K562 (cell line): ENCODE measurements around the gene USF2. TPM values are rescaled to one million over a fixed set of nuclear protein-coding genes. Genes with fewer than 3 reads are reported as not detected.

Experiments
- ARID1B ChIP-seq: fragments of 450-650 bp; IDR thresholded peaks from 2 replicates; pipeline ENCODE4 v1.6.1; 2016; ENCODE audit warnings: antibody characterized with exemption, mild to moderate bottlenecking, inconsistent platforms
- CBX1 ChIP-seq: sonication (generic); IDR thresholded peaks from 2 replicates; pipeline ENCODE4 v1.6.1; 2016; ENCODE audit warnings: antibody characterized with exemption, low read depth, mild to moderate bottlenecking
- CREB3 ChIP-seq: fragments of 450-650 bp; conservative IDR thresholded peaks from 2 replicates; pipeline ENCODE4 v1.6.1; 2016; ENCODE audit warnings: missing genetic modification characterization, low read depth, mild to moderate bottlenecking, missing compliant biosample characterization, moderate library complexity
- FOXM1 ChIP-seq, 2 experiments: fragments of 450-650 bp in 1 of 2; sonication (generic) in 1 of 2; formaldehyde crosslinking in 1 of 2; IDR thresholded peaks; 2 replicates each; pipeline versions ENCODE4 v1.6.1 to v1.9.0; 2017 to 2022; ENCODE audit warnings: low read depth in 2 of 2, mild to moderate bottlenecking in 2 of 2, missing genetic modification reagents in 1 of 2, moderate library complexity in 1 of 2
- LEF1 ChIP-seq: fragments of 450-650 bp; IDR thresholded peaks from 2 replicates; pipeline ENCODE4 v1.6.1; 2016; ENCODE audit warnings: mild to moderate bottlenecking
- MTA3 ChIP-seq: fragments of 450-650 bp; formaldehyde crosslinking; IDR thresholded peaks from 2 replicates; pipeline ENCODE4 v1.6.1; 2017; ENCODE audit warnings: mild to moderate bottlenecking, borderline replicate concordance
- ZNF766 ChIP-seq: fragments of 200-800 bp; sonication (Bioruptor generic); conservative IDR thresholded peaks from 2 replicates; pipeline ENCODE4 v1.6.1; 2016; ENCODE audit warnings: missing genetic modification characterization, missing compliant biosample characterization
- polyA plus RNA-seq, 8 experiments: library from polyadenylated mRNA; depleted of rRNA in 4 of 8; stranded (reverse) in 5 of 8; unstranded in 3 of 8; fragments of >200 nt; fragmentation: Nextera tagmentation in 2 of 8; fragmentation: Illumina TruSeq in 1 of 8; extraction: Ambion mirVana in 2 of 8; extraction: Trizol in 1 of 8; gene quantifications; 2 replicates each; pipeline versions ENCODE4 v1.2.1 to v1.2.3, GENCODE V29; 2011 to 2014; ENCODE audit warnings: inconsistent platforms in 1 of 8, missing spikeins in 1 of 8
- total RNA-seq, 7 experiments: library from RNA; depleted of rRNA in 6 of 7; stranded (reverse); fragments of >200 nt in 6 of 7; fragmentation: Illumina TruSeq in 2 of 7; extraction: Trizol in 2 of 7; gene quantifications; 2 replicates each; pipeline versions ENCODE4 v1.2.1 to v1.2.3, GENCODE V29; 2011 to 2021; ENCODE audit warnings: low replicate concordance in 1 of 7
- TF ChIP-seq, protein P1 (sequence below): fragments of 450-650 bp; IDR thresholded peaks from 2 replicates; pipeline ENCODE4 v1.6.1; 2017; ENCODE audit warnings: antibody characterized with exemption, mild to moderate bottlenecking
- TF ChIP-seq, protein P2 (sequence below): fragments of 250-450 bp; sonication (Bioruptor Pico); IDR thresholded peaks from 2 replicates; pipeline ENCODE4 v1.4.0; 2020; ENCODE audit warnings: borderline replicate concordance
- TF ChIP-seq, protein P3 (sequence below): fragments of 250-450 bp; sonication (Bioruptor Pico); IDR thresholded peaks from 2 replicates; pipeline ENCODE4 v1.4.0; 2020; ENCODE audit warnings: mild to moderate bottlenecking, moderate library complexity
- TF ChIP-seq, protein P4 (sequence below), 2 experiments: fragments of 450-650 bp; IDR thresholded peaks; 2 replicates each; pipeline ENCODE4 v1.6.1; 2016
- TF ChIP-seq, protein P5 (sequence below), 2 experiments: fragments of 450-650 bp; conservative IDR thresholded peaks; 2 replicates each; pipeline ENCODE4 v1.6.1; 2017; ENCODE audit warnings: mild to moderate bottlenecking in 2 of 2, moderate library complexity in 2 of 2

The USF2 gene
- total and polyA plus RNA-seq, 9 of the 15 experiments (the other 6 are each of a cell fraction or from before 2014, with no cell fraction given): 0.27 to 93.7 (median 58.4) TPM

GRCh38 chr19:35306473-35307246 lies 37.9 kb downstream of the USF2 start (continued):
- TF ChIP-seq, protein P1, sequence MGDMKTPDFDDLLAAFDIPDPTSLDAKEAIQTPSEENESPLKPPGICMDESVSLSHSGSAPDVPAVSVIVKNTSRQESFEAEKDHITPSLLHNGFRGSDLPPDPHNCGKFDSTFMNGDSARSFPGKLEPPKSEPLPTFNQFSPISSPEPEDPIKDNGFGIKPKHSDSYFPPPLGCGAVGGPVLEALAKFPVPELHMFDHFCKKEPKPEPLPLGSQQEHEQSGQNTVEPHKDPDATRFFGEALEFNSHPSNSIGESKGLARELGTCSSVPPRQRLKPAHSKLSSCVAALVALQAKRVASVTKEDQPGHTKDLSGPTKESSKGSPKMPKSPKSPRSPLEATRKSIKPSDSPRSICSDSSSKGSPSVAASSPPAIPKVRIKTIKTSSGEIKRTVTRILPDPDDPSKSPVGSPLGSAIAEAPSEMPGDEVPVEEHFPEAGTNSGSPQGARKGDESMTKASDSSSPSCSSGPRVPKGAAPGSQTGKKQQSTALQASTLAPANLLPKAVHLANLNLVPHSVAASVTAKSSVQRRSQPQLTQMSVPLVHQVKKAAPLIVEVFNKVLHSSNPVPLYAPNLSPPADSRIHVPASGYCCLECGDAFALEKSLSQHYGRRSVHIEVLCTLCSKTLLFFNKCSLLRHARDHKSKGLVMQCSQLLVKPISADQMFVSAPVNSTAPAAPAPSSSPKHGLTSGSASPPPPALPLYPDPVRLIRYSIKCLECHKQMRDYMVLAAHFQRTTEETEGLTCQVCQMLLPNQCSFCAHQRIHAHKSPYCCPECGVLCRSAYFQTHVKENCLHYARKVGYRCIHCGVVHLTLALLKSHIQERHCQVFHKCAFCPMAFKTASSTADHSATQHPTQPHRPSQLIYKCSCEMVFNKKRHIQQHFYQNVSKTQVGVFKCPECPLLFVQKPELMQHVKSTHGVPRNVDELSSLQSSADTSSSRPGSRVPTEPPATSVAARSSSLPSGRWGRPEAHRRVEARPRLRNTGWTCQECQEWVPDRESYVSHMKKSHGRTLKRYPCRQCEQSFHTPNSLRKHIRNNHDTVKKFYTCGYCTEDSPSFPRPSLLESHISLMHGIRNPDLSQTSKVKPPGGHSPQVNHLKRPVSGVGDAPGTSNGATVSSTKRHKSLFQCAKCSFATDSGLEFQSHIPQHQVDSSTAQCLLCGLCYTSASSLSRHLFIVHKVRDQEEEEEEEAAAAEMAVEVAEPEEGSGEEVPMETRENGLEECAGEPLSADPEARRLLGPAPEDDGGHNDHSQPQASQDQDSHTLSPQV: peak; percentile 94
- TF ChIP-seq CREB3 (peak; percentile 63; the same call in 1 of the 2 replicates), CBX1 (0 out of 2 replicates have a peak, but pooled peaks have one; percentile 52), FOXM1 (IDR thresholded peaks at IDR 0.05; ENCODE audit: low read depth) (0 out of 2 replicates have a peak, but pooled peaks have one; percentile 7), FOXM1 (CRISPR knock-in tag; IDR thresholded peaks at IDR 0.05; ENCODE audit: low read depth) (no peak), LEF1 (0 out of 2 replicates have a peak, but pooled peaks have one; percentile 2), MTA3 (0 out of 2 replicates have a peak, but pooled peaks have one; percentile 29), ZNF766 (CRISPR knock-in tag) (peak; percentile 11; the same call in 1 of the 2 replicates), ARID1B (peak; percentile 42)
- TF ChIP-seq, protein P2, sequence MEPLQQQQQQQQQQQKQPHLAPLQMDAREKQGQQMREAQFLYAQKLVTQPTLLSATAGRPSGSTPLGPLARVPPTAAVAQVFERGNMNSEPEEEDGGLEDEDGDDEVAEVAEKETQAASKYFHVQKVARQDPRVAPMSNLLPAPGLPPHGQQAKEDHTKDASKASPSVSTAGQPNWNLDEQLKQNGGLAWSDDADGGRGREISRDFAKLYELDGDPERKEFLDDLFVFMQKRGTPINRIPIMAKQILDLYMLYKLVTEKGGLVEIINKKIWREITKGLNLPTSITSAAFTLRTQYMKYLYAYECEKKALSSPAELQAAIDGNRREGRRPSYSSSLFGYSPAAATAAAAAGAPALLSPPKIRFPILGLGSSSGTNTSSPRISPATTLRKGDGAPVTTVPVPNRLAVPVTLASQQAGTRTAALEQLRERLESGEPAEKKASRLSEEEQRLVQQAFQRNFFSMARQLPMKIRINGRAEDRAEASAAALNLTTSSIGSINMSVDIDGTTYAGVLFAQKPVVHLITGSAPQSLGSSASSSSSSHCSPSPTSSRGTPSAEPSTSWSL (CRISPR knock-in tag): no peak
- TF ChIP-seq, protein P3, sequence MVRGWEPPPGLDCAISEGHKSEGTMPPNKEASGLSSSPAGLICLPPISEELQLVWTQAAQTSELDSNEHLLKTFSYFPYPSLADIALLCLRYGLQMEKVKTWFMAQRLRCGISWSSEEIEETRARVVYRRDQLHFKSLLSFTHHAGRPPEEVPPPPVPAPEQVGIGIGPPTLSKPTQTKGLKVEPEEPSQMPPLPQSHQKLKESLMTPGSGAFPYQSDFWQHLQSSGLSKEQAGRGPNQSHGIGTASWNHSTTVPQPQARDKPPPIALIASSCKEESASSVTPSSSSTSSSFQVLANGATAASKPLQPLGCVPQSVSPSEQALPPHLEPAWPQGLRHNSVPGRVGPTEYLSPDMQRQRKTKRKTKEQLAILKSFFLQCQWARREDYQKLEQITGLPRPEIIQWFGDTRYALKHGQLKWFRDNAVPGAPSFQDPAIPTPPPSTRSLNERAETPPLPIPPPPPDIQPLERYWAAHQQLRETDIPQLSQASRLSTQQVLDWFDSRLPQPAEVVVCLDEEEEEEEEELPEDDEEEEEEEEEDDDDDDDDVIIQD (CRISPR knock-in tag): 0 out of 2 replicates have a peak, but pooled peaks have one; percentile 45
- TF ChIP-seq, protein P4, sequence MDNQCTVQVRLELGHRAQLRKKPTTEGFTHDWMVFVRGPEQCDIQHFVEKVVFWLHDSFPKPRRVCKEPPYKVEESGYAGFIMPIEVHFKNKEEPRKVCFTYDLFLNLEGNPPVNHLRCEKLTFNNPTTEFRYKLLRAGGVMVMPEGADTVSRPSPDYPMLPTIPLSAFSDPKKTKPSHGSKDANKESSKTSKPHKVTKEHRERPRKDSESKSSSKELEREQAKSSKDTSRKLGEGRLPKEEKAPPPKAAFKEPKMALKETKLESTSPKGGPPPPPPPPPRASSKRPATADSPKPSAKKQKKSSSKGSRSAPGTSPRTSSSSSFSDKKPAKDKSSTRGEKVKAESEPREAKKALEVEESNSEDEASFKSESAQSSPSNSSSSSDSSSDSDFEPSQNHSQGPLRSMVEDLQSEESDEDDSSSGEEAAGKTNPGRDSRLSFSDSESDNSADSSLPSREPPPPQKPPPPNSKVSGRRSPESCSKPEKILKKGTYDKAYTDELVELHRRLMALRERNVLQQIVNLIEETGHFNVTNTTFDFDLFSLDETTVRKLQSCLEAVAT (IDR thresholded peaks at IDR 0.05): peak; percentile 8 to 25; a peak in 2 of 4 replicates
- TF ChIP-seq, protein P5, sequence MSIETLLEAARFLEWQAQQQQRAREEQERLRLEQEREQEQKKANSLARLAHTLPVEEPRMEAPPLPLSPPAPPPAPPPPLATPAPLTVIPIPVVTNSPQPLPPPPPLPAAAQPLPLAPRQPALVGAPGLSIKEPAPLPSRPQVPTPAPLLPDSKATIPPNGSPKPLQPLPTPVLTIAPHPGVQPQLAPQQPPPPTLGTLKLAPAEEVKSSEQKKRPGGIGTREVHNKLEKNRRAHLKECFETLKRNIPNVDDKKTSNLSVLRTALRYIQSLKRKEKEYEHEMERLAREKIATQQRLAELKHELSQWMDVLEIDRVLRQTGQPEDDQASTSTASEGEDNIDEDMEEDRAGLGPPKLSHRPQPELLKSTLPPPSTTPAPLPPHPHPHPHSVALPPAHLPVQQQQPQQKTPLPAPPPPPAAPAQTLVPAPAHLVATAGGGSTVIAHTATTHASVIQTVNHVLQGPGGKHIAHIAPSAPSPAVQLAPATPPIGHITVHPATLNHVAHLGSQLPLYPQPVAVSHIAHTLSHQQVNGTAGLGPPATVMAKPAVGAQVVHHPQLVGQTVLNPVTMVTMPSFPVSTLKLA (conservative IDR thresholded peaks at IDR 0.05): no peak
